Suppressor macrophage (primary cell): ENCODE measurements around the gene NTSR2.

Experiments
- DNase-seq, 4 experiments: peaks; one replicate each; pipeline ENCODE4 v3.0.0-alpha.2; 2020 to 2022

Gene NTSR2

DNA sequence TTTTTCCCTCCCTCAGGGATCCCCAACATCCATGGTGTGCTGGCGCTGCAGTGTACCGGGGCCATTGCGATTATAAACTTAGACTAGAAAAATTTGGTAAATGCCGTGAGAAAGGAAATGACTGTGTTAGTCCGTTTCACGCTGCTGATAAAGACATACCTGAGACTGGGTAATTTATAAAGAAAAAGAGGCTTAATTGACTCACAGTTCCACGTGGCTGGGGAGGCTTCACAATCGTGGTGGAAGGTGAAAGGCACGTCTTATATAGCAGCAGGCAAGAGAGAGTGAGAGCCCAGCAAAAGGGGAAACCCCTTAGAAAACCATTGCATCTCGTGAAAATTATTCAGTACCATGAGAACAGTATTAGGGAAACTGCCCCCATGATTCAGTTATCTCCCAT lies 44.3 kb downstream of the NTSR2 start:
- DNase-seq: no peak

- peak in 2 of 4 experiments; percentile 6 to 14 for DNase-seq
Observed at GRCh38 chr2:11624893-11625292, 45.1 kb downstream of the NTSR2 start.

DNA sequence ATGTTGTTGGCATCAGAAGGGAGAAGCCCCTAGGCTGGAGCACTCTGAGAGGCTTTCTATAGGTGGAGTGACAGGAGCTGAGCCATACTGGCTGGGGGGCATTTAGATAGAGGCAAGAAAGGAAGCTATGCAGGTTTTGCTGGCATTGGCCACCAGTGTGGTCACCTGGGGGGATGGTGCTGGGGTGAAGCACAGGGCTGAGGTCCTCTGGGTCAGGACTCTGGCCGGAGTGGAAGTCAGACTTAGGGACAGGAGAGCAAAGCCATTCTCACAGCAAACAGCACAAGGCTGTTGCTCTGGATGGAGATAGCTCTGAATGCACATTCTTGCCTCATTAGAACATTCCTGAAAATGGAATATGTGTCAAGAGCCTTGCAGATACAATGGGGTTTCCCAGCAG lies 47.4 kb downstream of the NTSR2 start:
- no peak for DNase-seq

DNA sequence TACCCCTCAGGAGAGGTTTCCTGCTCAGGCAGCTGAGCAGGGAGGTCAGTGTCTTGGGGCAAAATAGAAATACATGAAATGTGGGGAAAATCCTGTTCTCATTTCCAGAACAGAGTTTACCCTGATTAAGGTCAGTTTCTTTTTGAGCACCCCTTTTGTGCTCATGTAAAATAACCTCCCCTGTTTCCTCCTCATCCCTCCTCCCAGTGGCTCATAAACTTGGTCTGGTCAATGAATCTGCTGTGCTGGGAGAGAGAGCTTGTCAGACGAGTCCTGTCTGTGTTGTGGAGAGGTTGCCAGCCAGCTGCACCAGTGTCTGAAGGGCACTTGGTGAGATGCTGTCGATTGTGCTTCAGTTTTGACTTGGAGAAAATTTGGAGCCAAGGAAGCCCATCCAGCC lies 48.6 kb downstream of the NTSR2 start:
- no peak for DNase-seq

GRCh38 chr2:11618708-11619062 lies 51.3 kb downstream of the NTSR2 start:
- no peak for DNase-seq

DNA sequence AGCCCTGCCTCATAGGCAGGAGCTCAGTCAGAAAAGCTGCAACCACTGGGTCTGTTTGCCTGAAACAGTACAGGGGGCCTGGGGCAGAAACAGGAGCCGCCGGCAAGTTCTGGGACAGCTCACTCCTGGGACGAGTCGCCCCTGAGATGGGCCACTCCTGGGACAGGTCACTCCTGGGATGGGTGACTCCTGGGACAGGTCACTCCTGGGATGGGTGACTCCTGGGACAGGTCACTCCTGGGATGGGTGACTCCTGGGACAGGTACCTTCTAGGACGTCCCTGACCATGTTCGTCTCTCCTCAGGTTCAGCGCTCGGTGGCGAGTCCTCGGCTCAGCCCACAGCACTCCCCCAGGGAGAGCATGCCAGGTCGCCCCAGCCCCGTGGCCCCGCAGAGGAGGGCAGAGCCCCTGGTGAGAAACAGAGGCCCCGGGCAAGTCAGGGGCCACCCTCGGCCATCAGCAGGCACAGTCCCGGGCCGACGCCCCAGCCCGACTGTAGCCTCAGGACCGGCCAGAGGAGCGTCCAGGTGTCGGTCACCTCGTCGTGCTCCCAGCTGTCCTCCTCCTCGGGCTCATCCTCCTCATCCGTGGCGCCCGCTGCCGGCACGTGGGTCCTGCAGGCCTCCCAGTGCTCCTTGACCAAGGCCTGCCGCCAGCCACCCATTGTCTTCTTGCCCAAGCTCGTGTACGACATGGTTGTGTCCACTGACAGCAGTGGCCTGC lies 51.8 kb downstream of the NTSR2 start:
- no peak for DNase-seq

- no peak for DNase-seq
Observed at GRCh38 chr2:11617527-11617926, 52.5 kb downstream of the NTSR2 start.

DNA sequence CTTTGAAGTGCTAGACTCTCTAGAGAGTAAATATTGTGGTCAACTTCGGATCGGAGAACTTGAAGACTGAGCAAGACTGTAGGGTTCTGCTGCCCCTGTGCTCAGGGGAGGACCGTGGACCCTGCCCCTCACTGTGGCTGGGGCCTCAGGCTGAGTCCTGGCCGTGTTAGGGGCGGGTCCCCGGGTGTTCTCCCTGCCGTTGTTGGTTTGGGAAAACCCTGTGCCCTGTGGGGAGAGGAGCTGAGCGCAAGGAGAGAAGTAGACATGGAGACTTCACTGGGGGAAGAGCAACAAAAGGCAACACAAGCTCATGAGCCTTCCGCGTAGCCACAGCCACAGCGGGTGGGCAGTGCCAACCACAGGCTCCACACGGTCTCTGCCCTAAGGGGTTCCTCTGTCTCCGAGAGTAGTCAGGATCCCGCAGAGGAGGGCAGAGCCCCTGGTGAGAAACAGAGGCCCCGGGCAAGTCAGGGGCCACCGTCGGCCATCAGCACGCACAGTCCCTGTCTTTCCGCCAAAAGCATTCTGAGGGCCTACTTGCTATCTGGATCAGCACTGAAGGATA lies 53.1 kb downstream of the NTSR2 start:
- no peak for DNase-seq

GRCh38 chr2:11616097-11616687 lies 53.8 kb downstream of the NTSR2 start:
- no peak for DNase-seq

DNA sequence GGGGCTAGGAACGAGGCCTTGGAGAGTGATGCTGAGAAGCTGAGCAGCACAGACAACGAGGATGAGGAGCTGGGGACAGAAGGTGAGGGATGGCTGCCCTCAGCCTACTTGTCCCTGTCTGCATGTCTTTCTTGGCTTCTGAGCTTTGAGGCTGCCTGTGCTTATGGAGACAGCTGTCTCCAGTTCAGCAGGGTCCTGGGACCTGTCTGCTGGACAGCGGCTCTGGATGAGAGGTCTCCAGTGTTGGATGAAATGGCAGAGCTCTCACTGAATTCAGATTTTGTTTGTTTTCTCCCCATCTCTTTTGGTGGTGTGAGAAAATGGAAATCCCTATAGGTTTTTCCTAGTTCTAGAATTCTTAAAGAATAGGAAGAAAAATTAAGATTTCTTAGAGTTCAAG lies 54.8 kb downstream of the NTSR2 start:
- DNase-seq: no peak

- DNase-seq: no peak
Observed at GRCh38 chr2:11613297-11613696, 56.7 kb downstream of the NTSR2 start.

- DNase-seq: no peak
Observed at GRCh38 chr2:11612553-11613215, 57.3 kb downstream of the NTSR2 start.

GRCh38 chr2:11611251-11611650 lies 58.7 kb downstream of the NTSR2 start:
- DNase-seq: no peak

DNA sequence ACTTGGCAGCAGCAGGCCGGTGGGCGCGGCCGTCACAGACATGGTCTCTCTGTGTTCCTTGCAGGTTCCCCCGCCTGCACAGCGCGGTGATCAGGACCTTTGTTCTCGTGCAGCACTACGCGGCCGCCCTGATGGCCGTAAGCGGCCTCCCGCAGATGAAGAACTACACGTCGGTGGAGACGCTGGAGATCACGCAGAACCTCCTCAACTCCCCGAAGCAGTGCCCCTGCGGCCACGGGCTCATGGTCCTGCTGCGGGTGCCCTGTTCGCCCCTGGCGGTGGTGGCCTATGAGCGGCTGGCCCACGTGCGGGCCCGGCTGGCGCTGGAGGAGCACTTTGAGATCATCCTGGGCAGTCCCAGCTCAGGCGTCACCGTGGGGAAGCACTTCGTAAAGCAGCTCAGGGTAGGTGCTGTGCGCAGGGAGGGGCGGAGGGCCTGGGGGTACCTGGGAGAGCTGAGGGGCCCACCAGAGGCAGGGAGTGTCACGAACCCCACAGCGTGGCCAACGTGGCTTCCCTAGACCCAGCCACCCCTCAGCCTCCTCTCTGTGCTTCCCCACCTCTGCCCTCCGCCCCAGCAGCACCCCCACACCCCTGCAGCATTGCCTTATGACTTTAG lies 59.3 kb downstream of the NTSR2 start:
- no peak for DNase-seq
